NCI-H146 (cell line): Measurements from ENCODE around the gene TACC3.
A peak's percentile ranks its signal among the peaks of the same experiment; 100 is the strongest.

Experiments used
- DNase-seq: peaks from one replicate; lab custom pipeline; 2025; lab: John Stamatoyannopoulos, UW

The TACC3 gene

GRCh38 chr4:1776521-1777161 is 55.3 kb downstream of the TACC3 start:
- no peak for DNase-seq

- peak; percentile 66 for DNase-seq
Observed at GRCh38 chr4:1777822-1778641, 56.7 kb downstream of the TACC3 start.

- DNase-seq, result no peak
Observed at GRCh38 chr4:1778642-1779392, 57.5 kb downstream of the TACC3 start.

- no peak for DNase-seq
Observed at GRCh38 chr4:1779588-1780382, 58.5 kb downstream of the TACC3 start.

- DNase-seq, result no peak
Observed at GRCh38 chr4:1780435-1780834, 59.1 kb downstream of the TACC3 start.

GRCh38 chr4:1783015-1783414 is 61.7 kb downstream of the TACC3 start:
- no peak for DNase-seq

- DNase-seq, result no peak
Observed at GRCh38 chr4:1783970-1784369, 62.6 kb downstream of the TACC3 start.

GRCh38 chr4:1784395-1784788 is 63.1 kb downstream of the TACC3 start:
- no peak for DNase-seq

GRCh38 chr4:1784789-1785591 is 63.7 kb downstream of the TACC3 start:
- DNase-seq, result no peak

GRCh38 chr4:1785592-1785991 is 64.3 kb downstream of the TACC3 start:
- no peak for DNase-seq

GRCh38 chr4:1786544-1787362 is 65.4 kb downstream of the TACC3 start:
- peak; percentile 73 for DNase-seq

GRCh38 chr4:1787411-1788077 is 66.2 kb downstream of the TACC3 start:
- no peak for DNase-seq

GRCh38 chr4:1788254-1788973 is 67.1 kb downstream of the TACC3 start:
- DNase-seq, result no peak

- no peak for DNase-seq
Observed at GRCh38 chr4:1789552-1789951, 68.2 kb downstream of the TACC3 start.

- no peak for DNase-seq
Observed at GRCh38 chr4:1790005-1790404, 68.7 kb downstream of the TACC3 start.

- DNase-seq, result no peak
Observed at GRCh38 chr4:1792158-1792831, 71.0 kb downstream of the TACC3 start.

GRCh38 chr4:1792832-1793495 is 71.6 kb downstream of the TACC3 start, which contains the start of gene FGFR3:
Gene FGFR3 (plus strand): TSS chr4:1793293. CDS start chr4:1793935, 642 bp downstream.
- DNase-seq, result peak; percentile 56

- no peak for DNase-seq
Observed at GRCh38 chr4:1793496-1793840, 72.1 kb downstream of the TACC3 start.
